Skin epidermis (tissue), 12 donors: Measurements from ENCODE around the gene ABCF2.

Experiments
- H3K27ac ChIP-seq, 21 experiments: fragments of 200-600 bp; sonication (generic) in 11 of 21; one replicate each; pipeline ENCODE4 v1.5.0; 2020; ENCODE audit warnings: mild to moderate bottlenecking in 3 of 21, inconsistent platforms in 2 of 21, moderate library complexity in 2 of 21
- H3K4me3 ChIP-seq, 7 experiments: fragments of 200-600 bp; sonication (generic) in 2 of 7; one replicate each; pipeline ENCODE4 v1.5.0; 2020; ENCODE audit warnings: inconsistent platforms in 2 of 7, mild to moderate bottlenecking in 2 of 7, moderate library complexity in 1 of 7

Gene ABCF2

DNA sequence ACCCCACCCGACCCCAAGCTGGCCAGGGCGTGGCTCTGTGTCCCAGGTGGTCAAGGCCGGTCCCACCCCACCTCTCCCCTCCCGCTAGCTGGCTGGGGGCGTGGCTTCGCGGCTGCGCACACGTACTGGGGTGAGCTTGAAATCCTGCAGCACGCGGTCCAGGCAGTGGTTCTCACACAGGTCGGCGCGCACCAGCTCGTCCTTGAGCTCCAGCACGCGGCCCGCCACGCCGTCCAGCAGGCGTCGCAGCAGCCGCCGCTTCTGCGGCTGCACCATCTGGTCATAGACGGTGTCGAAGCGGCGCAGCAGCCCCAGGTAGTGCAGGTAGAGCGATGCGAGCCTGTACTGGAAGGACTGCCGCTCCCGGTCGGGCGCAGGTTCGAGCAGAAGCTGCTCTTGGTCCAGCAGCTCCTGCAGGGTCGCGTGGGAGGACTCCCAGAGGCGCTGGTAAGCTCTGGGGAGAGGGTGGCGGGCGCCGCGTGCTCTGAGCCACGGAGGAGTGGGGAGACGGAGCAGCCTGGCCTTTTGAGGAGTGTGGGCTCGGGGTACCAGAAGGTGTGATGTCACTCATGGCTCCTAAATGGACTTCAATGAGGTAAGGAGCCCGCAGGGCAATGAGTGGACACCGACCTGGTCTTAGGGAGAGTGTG is 22.5 kb downstream of the ABCF2 start:
- H3K27ac ChIP-seq = no peak overlapping the region
- no peak overlapping the region for H3K4me3 ChIP-seq

DNA sequence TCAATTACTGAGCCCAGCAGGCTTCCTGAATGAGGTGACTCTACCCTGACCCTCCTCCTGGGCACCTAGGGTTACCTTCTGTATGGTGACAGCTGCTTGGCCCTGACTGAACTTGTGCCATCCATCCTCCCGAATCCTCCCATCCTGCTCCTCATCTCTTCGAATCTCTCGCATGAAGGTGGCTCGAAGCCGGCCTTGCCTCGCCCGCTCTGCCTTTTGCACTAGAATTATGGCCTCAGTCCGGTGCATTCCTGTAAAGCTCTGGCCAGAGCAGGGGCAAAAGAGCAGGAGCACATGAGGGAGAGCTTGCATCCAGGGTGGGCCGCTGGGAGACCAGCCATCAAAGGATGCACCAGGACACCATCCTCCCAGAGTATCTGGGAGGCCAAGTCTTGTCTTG is 24.2 kb downstream of the ABCF2 start:
- no peak overlapping the region for H3K4me3 ChIP-seq
- H3K27ac ChIP-seq = no peak overlapping the region

DNA sequence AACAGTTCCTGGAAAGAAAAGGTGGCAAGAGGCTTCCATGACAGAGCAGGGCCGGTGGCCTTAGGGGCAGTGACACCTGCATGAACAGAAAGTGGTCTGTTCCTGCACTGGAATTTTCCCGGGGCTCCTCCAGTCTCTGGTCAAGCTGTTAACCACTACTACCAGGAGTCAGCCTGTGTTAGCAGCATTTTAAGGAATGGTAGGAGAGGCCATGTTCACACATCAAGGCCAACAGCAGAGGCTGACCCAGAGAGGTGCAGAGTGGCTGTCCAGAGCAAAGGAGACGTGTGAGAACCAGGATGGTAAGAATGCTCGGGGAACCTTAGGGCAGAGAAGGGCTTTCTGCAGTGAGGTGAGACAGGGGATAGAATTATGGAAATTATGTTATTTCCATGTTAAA is 25.3 kb downstream of the ABCF2 start:
- Histone ChIP-seq H3K4me3 (no peak overlapping the region), H3K27ac (no peak overlapping the region)

DNA sequence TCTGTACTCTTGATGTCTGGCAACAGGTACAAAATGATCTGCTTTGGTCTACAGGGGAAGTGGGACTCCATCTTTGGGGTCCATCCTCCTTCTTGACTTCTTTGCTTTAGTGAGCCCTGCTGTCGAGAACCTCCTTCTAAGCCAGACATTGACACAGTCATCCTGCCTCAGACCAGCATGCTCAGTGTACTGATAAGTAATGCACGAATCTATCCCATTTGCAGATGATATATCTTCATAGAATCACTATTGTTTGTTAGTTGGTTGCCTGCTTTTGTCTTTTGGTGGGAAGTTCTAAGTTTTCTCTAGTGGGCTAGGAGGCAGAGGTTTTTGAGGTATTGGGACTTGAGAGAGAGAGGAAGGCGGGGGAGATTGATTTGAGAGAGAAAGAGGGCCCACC is 25.7 kb downstream of the ABCF2 start:
- Histone ChIP-seq H3K4me3 (no peak overlapping the region), H3K27ac (no peak overlapping the region)

DNA sequence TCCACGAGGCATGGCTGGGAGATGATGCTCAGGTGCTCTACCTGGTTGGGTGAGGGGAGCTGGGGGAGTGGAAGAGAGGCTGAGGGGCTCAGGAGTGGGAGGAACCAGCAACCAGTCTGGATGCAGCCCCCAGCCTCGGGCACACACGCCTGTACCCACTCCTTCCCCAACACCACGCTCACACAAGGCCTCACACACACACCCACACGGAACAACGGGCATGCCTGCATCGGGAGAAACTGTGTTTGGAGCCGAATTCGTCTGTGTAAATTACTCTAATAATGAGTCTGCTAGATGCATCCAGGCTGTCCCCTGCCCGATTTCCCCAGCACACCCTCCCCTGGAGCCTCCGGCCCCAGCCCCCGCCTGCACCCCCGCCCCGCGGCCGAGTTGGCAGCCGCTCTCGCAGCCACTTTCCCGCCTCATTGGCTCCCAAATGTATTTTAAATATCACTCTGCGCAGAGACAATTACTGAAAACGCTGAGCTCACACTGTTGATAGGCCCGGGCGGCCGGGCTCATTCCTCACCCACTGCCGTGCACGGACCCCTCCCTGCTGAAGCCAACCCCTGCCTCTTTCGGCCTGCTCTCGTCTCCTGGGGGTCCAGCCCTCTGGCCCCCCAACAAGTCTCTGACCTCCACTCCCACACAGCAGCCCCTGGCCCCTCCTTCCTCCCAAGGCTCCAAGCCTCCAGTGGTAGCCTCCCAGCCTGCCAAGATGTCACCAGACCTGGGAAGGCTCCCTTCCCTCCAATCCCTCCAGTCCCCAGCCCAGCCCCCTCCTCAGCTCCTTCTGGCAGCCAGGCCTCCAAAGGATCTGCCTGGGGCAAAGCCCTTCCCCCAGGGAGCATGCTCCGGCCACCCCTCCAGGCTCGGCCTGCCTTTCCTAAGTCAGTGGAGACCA is 27.8 kb downstream of the ABCF2 start:
- Histone ChIP-seq H3K4me3 (no peak overlapping the region), H3K27ac (no peak overlapping the region)

DNA sequence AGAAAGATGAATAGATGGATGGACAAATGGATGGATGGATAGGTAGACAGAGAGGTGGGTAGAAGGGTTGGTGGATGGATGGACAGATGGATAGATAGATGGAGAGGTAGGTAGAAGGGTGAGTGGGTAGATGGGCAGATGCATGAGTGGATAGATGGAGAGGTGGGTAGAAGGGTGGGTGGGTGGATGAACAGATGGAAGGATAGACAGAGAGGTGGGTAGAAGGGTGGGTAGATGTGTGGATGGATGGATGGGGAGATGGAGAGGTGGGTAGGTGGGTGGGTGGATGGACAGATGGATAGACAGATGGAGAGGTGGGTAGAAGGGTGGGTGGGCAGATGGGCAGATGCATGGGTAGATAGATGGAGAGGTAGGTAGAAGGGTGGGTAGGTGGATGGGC is 29.1 kb downstream of the ABCF2 start:
- no peak overlapping the region for H3K27ac ChIP-seq
- no peak overlapping the region for H3K4me3 ChIP-seq

DNA sequence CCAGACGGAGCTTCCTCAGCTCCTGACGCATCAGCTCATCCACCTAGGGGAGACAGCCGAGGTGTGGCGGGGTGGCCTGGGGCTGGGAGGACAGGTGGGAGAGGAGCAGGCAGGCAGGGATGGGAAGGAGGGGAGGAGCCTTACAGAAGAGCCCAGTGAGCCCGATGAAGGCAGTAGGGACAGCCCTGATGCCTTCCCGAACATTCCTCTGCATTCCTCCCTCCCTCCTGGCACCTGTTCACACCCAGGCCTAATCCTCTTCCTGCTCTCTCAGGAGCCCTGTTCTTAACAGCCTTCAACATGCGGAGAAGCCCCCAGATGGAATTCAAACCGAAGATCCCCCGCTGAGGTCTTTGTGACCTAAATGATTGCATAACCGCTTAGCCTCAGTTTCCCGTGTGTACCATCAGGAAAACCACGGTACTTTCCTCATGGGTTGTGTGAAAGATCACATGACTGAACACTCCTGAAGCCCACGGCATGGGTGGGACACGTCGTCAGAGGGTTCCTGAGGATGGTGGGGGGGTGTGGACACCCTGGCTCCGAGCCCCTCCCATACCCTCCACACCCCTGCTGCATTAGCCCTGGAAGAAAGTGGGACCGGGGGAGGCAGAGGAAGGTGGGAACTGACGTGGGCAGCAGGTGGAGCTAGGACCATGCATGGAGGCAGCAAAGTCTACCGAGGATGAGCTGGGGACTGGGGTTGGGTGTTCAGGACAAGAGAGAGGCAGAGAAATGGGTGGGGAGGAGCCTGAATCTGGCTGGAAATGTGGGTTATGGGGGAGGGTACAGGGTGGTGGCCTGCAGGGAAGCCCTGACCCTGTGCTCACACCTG is 31.2 kb downstream of the ABCF2 start:
- no peak overlapping the region for H3K4me3 ChIP-seq
- no peak overlapping the region for H3K27ac ChIP-seq

DNA sequence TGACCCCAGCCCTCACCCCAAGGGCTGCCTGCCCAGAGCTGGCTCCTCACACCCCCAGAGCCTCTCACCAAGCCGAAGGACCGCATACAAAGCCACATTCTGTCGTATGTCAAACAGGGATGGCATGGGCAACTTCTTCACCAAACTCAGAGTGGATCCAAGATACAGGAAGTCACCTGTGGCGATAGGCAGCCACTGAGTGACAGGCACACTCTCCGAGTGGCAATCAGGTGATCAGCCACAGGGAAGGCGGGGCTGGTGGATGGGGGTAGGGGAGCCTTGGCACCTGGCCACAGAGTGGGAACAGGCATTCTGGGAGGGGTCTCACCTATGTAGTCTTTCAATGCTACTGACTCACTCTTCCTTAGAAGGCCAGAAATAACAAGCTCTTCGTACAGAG is 32.8 kb downstream of the ABCF2 start:
- no peak overlapping the region for H3K27ac ChIP-seq
- H3K4me3 ChIP-seq = no peak overlapping the region

DNA sequence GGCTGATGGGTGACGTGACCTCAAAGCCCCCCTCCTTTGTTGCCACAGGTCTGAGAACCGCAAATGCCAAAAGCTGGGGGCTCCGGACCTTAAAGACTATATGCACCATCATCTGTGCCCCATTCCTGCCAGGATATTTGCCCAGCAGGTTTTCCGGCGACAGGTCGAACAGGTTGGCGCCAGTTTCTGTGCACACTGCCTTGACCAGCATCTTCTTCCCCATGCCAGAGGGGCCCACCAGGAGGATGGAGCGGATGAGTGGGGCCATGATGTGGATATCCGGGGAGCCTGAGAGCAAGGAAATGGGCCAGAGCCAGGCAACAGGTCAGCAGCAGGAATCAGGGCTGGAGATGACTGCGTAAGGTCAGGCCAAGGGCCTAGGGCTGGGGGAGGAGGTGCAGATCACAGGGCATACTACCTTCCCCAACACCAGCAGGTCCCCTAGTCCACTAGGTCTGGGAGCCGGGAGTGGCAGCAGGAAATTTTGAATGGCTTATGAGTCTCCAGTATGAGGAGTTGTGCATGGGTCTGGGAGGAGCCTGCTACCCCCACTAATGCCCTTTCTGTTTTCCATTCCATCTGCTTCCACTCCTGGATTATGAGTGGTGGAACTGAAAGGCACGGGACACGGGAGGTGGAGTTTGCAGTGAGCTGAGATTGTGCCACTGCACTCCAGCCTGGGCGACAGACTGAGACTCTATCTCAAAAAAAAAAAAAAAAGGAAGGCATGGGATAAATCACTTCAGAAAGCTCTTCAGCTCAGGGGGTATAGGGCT is 33.6 kb downstream of the ABCF2 start:
- Histone ChIP-seq H3K4me3 (no peak overlapping the region), H3K27ac (no peak overlapping the region)

DNA sequence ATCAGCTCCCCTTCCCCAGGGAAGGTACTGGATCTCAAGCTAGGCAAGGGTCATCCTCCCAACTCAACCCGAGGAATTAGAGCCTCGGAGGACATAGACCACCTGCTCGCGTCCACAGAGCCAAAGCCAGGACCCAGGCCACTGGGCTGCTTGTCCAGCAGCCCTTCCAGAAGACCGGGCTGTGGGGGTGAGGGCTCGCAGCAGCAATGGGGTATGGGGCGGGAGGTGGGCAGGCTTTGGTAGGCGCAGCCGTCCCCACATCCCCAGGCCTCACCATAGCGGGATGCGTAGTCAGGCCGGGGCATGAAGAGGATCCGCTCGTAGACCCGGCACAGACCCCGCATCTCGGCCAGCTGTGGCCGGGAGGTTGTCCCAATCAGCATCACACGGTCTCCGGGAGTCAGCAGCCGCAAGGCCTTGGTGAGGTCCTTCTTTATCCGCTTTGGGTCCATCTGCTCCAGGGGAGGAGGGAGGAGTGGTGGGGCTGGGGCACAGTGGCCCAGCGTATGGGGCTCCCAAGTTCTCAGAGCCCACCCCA is 34.9 kb downstream of the ABCF2 start:
- Histone ChIP-seq H3K4me3 (no peak overlapping the region), H3K27ac (no peak overlapping the region)

DNA sequence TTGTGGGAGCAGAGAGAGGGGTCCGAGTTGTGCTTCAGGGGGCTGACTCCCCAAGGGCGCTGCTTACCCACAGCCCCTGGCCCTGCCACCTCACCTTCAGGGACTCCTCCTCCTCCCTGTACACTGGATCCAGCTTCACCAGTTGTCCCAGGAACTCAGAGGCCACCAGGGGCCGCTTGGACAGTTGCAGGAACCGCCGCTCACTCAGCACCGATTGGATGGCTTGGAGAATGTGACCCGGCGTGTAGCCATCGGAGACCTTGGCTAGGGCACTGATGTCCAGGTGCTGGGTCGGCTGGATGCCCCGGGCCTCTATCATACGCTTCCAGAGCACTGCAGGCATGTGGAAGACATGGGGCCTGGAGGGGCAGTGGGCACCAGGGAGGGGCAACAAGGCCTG is 35.5 kb downstream of the ABCF2 start:
- H3K4me3 ChIP-seq = no peak overlapping the region
- H3K27ac ChIP-seq = no peak overlapping the region

DNA sequence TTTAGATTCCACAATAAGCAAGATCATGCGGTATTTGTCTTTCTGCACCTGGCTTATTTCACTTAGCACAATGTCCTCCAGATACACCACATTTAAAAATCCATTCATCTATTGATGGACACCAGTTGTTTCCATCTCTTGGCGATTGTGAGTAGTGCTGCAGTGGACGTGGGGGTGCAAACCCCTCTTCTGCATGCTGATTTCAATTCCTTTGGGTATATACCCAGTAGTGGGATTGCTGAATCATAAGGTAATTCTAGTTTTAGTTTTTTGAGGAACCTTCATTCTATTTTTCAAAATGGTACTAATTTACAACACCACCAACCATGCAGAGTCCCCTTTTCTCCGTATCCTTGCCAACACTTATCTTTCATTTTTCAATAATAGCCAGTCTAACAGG is 38.0 kb downstream of the ABCF2 start:
- Histone ChIP-seq H3K4me3 (no peak overlapping the region), H3K27ac (no peak overlapping the region)

DNA sequence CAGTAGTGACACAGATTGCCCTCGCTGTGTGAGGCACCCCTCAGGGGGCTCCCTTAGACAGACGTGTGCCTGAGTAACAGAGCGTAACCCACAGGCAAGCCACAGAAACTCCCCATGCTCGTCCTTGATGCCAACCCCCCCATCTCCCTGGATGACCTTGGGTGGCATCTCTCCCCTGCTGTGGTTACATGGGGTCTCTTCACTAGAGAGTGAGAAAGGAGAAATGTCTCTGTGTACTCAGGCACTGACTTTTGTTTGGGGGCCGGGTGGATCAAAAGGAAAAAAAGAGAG is 38.8 kb downstream of the ABCF2 start:
- no peak overlapping the region for H3K4me3 ChIP-seq

DNA sequence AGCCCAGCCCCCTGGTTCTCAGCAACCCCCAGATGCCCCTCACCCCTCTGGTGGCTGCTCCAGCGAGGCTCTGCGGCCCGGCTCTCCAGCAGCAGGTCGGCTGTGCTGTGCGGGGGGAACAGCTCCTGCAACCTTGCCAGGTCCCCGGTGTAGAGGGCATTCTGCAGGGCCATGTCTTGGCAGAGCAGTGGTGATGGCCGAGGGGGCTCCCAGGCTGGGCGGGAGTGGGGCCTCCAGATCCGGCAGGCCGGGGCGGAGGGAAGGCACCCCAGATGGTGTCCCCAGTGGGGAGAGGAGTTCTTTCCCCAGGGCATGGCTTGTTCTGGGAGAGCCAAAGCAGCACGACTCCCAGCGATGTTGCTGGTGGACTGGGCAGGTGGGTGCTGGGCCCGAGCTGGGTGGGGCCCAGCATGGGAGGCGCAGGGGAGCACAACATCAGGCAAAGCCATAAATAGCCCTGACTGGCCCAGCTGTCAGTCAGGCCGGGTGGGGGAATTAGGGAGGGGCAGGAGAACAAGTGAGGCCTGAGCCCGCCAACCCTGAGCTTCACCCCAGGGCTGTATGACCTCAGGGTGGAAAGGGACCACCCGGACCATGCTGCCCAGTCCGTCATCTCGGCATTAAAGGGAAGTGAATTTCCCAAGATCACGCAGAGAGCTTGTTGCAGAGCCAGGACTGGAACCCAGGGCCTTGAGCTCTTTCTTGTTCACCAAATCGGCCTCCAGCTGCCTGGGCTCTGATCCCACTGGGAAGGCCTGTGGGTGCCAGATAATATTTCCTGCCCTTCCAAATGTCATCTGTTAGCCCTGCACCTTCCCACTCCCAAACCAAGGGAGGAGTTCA is 39.4 kb downstream of the ABCF2 start:
- Histone ChIP-seq H3K4me3 (no peak overlapping the region), H3K27ac (no peak overlapping the region)

More for the DNA sequence above, 38.8 kb downstream of the ABCF2 start:
- H3K27ac ChIP-seq = no peak overlapping the region

DNA sequence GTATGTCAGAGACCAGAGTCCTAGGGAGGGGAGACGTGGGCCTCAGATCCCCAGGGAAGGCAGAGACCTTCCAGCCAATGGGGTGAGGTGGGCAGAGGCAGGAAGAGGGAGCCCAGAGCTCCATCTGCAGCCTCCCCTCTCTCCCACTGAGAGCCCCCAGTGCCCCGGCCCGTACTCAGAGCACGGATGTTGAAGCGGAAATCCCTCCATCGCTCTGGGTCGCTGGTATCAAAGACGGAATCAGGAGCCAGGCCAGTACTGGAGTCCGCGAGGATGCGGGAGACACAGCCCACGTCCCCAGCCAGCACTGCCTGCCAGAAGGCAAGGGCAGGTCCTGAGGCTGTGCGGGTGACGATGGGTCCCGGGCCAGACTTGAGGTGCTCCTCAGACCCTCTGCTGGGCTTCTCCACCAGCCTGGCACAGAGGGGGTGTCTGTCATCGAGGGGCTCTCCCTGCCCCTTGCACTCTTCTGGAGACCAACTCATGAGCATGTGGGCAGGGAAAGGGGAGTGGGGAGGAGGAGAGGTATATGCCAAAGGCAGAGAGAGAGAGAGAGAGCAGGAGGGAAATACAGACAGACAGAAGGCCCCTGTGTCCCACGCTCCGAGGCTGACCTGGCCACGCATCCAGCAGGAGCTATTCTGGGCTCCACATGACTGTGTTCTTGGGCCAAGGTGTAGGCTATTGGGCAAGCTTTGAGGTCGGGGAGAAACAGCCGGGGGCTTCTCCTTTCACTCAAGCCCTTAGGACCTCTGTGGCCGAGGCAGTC is 40.2 kb downstream of the ABCF2 start, which contains the start of gene ASB10:
Gene ASB10 (minus strand): TSS at position 611 of the 769 bp plus-strand sequence. CDS start 120 bp downstream, at position 491.
- Histone ChIP-seq H3K27ac (no peak within 1 kb of the TSS), H3K4me3 (no peak within 1 kb of the TSS)

DNA sequence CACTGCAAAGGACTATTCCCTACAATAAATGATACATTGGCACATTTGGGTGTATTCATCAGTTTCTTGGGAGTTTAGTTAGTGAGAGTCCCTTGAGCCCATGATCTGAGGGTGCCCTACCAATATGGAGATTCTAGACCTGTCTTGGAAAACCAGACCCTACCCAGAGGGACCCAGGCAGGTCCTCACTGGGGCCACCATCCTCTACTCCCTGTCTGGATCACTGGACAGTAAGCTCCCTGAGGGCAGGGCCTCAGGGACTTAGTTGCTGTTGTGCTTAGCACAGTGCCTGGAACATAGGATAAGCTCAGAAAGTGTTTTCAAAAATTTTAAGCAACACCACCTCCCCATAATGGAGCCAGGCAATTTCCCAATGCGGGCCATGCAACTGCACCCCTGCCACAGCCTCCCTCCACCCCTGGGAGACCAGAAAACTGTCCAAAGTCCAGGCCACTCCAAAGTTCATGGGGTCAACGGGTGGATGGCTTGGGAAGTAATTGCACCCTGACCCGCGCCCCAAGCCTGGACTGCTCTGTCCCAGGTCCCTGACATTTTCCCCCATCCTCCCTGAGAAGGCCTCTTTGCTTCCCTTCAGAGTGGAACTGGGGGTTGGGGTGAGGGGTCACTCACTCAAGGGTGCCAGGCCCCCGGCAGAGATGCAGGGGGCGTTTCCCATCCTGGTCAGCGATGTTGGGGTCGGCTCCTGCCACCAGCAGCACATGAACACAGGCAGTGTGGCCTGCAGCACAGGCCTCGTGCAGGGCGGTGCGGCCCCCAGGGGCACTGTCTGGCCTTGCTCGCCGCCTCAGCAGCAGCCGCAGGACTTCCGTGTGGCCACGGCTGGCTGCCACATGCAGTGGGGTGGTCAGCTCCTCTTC is 41.0 kb downstream of the ABCF2 start:
- Histone ChIP-seq H3K27ac (no peak overlapping the region), H3K4me3 (no peak overlapping the region)

DNA sequence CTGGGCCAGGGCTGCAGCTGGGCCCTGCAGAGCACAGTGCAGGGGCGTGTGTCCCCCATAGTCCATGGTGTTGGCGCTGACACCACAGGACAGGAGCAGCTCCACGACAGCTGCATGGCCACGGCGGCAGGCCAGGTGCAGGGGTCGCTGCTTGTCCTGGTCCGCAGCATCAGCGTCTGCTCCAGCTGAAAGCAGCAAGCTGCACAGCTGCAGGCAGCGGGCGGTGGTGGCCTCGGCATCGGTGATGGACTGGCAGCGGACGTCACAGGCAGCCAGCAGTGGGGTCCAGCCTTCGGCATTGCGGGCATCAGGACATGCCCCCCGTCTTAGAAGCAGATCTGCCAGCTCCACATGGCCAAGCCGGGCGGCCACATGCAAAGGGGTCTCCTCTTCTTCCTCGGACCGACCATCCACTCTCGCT is 46.0 kb downstream of the ABCF2 start:
- Histone ChIP-seq H3K27ac (no peak overlapping the region), H3K4me3 (no peak overlapping the region)
